ENCODE measurements around the gene GPR142. TPM values are rescaled to one million over a fixed set of nuclear protein-coding genes. Genes with fewer than 3 reads are reported as not detected.

GPR142 gene
- total RNA-seq, 4 donors from 2014 or later = not detected

DNA sequence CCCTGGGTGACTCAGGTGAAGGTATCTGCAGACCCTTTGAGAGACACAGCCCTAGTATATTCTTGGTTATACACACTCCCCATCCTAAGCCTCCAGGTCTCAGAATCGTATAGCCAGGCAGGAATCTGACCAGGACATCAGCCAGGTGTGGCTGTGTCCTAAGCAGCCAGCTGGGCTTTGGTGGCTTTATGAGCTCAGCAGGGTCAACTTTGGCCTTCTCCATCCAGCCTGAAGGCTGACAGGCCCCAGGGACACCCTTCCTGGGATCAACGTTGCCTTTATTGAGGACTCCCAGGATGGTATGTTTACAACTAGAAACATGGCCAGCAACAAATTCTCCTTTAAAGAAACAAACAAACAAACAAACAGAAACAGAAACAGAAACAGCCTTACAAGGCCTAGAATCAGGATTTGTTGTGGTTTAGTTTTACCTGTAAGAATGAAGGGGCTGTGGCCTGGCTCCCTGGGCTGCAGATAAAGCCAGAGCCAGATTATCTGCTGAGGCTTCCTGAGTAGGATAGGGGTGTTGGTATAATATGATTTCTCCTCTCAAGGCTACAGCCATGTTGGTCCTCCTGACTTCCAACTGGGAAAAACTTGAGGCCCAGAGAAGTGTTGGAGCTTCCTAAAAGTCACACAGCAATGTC, 32.8 kb upstream of the GPR142 start:
- intact Hi-C loops (cut with DNase I; ENCODE audit: low total_unique reads) = no loop called here
- 57 to 84% methylated on average over 2 of the region's 2 CpGs for WGBS, 2 donors
- no peak overlapping the region for H3K4me3 ChIP-seq (ENCODE audit: low read depth, poor library complexity, severe bottlenecking)
- no peak for DNase-seq (ENCODE audit: low spot score in 2 of 2)
- TF ChIP-seq POLR2A (IDR thresholded peaks at IDR 0.05) = no peak
- TF ChIP-seq, protein P1, sequence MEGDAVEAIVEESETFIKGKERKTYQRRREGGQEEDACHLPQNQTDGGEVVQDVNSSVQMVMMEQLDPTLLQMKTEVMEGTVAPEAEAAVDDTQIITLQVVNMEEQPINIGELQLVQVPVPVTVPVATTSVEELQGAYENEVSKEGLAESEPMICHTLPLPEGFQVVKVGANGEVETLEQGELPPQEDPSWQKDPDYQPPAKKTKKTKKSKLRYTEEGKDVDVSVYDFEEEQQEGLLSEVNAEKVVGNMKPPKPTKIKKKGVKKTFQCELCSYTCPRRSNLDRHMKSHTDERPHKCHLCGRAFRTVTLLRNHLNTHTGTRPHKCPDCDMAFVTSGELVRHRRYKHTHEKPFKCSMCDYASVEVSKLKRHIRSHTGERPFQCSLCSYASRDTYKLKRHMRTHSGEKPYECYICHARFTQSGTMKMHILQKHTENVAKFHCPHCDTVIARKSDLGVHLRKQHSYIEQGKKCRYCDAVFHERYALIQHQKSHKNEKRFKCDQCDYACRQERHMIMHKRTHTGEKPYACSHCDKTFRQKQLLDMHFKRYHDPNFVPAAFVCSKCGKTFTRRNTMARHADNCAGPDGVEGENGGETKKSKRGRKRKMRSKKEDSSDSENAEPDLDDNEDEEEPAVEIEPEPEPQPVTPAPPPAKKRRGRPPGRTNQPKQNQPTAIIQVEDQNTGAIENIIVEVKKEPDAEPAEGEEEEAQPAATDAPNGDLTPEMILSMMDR (IDR thresholded peaks at IDR 0.05) = no peak

DNA sequence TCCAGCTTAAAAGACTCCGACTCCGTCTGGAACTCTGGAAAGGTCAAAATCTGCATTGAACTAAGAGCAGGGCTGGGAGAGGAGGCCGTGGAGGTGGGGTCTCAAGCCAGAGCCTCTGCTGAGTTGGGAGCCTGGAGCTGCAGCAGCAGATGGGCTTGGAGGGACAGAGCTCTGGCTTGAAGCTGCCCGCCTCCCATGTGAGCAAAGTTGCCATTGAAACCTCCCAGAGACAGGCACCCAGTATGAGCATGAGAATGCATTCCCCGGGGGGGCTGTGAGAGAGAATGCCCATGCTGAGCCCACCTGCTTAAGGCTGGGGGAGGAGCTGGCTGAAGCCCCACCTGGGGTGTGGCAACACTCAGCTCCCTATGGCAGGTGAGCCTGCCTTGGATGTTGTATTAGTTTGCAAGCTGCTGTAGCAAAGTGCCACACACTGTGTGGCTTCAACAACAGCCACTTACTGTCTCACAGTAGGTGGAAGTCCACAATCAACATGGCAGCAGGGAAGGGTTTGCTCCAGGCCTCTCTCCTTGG, 31.7 kb upstream of the GPR142 start:
- 79 to 88% methylated on average over 4 to 5 of the region's 5 CpGs for WGBS, 2 donors
- no peak overlapping the region for H3K4me3 ChIP-seq (ENCODE audit: low read depth, poor library complexity, severe bottlenecking)
- no peak for DNase-seq (ENCODE audit: low spot score in 2 of 2)
- intact Hi-C loops (cut with DNase I; ENCODE audit: low total_unique reads) = no loop called here
- TF ChIP-seq POLR2A (IDR thresholded peaks at IDR 0.05) = no peak
- TF ChIP-seq, protein P1 (IDR thresholded peaks at IDR 0.05) = no peak

DNA sequence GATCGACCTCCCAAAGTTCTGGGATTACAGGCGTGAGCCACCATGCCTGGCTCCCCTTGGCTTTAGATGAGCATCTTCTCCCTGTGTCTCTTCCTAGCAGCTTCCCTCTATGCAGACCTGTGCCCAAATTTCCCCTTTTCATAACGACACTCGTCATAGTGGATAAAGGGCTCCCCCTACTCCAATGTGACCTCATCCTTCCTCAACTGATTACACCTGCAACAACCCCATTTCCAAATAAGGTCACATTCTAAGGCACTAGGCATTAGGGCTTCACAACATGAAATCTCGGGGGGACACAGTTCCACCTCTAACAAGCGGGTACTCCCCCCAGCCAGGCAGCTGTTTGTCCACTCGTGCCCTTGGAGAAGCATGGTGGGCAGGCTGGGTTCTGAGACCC, 31.0 kb upstream of the GPR142 start:
- no peak for DNase-seq (ENCODE audit: low spot score in 2 of 2)
- 81 to 83% methylated on average over 7 of the region's 7 CpGs for WGBS, 2 donors
- intact Hi-C loops (cut with DNase I; ENCODE audit: low total_unique reads) = no loop called here
- H3K4me3 ChIP-seq (ENCODE audit: low read depth, poor library complexity, severe bottlenecking) = no peak overlapping the region
- TF ChIP-seq, protein P1 (IDR thresholded peaks at IDR 0.05) = no peak
- TF ChIP-seq POLR2A (IDR thresholded peaks at IDR 0.05) = no peak

- no peak for TF ChIP-seq POLR2A (IDR thresholded peaks at IDR 0.05)
- TF ChIP-seq, protein P1 (IDR thresholded peaks at IDR 0.05) = no peak
- intact Hi-C loops (cut with DNase I; ENCODE audit: low total_unique reads) = no loop called here
- 69 to 74% methylated on average over 10 to 12 of the region's 12 CpGs for WGBS, 2 donors
- H3K4me3 ChIP-seq (ENCODE audit: low read depth, poor library complexity, severe bottlenecking) = no peak overlapping the region
- no peak for DNase-seq (ENCODE audit: low spot score in 2 of 2)
Observed at GRCh38 chr17:74337834-74338500, 29.3 kb upstream of the GPR142 start.

- TF ChIP-seq, protein P1 (IDR thresholded peaks at IDR 0.05) = no peak
- TF ChIP-seq POLR2A (IDR thresholded peaks at IDR 0.05) = no peak
- no peak for DNase-seq (ENCODE audit: low spot score in 2 of 2)
- intact Hi-C loops (cut with DNase I; ENCODE audit: low total_unique reads) = no loop called here
- no peak overlapping the region for H3K4me3 ChIP-seq (ENCODE audit: low read depth, poor library complexity, severe bottlenecking)
- 68 to 84% methylated on average over 17 to 19 of the region's 19 CpGs for WGBS, 2 donors
Observed at GRCh38 chr17:74339537-74340195, 27.6 kb upstream of the GPR142 start.

All from lower leg skin (tissue), 4 donors.